Measurements from ENCODE around the gene TTK.

Gene TTK

GRCh38 chr6:80004173-80005072 is at the start of gene TTK:
TTK (plus strand) TSS chr6:80004649; CDS start chr6:80005844, 1,195 bp downstream.
- DNase-seq (ENCODE audit: low read depth in 2 of 2, low spot score in 1 of 2): peak; percentile 69 to 83

- no peak for DNase-seq (ENCODE audit: low read depth in 2 of 2, low spot score in 1 of 2)
These were observed 49.6 kb upstream of the TTK start for GRCh38 chr6:79954849-79955248.

GRCh38 chr6:79964607-79965081 is 39.8 kb upstream of the TTK start:
- DNase-seq (ENCODE audit: low read depth in 2 of 2, low spot score in 1 of 2): no peak

- no peak for DNase-seq (ENCODE audit: low read depth in 2 of 2, low spot score in 1 of 2)
These were observed 37.3 kb upstream of the TTK start for GRCh38 chr6:79967178-79967577.

GRCh38 chr6:79969784-79970183 is 34.7 kb upstream of the TTK start:
- DNase-seq (ENCODE audit: low read depth in 2 of 2, low spot score in 1 of 2): no peak

- no peak for DNase-seq (ENCODE audit: low read depth in 2 of 2, low spot score in 1 of 2)
These were observed 33.3 kb upstream of the TTK start for GRCh38 chr6:79971193-79971592.

- DNase-seq (ENCODE audit: low read depth in 2 of 2, low spot score in 1 of 2): no peak
These were observed 22.8 kb upstream of the TTK start for GRCh38 chr6:79981652-79982051.

- no peak for DNase-seq (ENCODE audit: low read depth in 2 of 2, low spot score in 1 of 2)
These were observed 20.2 kb upstream of the TTK start for GRCh38 chr6:79984261-79984660.

GRCh38 chr6:79985128-79985527 is 19.3 kb upstream of the TTK start:
- DNase-seq (ENCODE audit: low read depth in 2 of 2, low spot score in 1 of 2): no peak

GRCh38 chr6:79989641-79990040 is 14.8 kb upstream of the TTK start:
- DNase-seq (ENCODE audit: low read depth in 2 of 2, low spot score in 1 of 2): no peak

GRCh38 chr6:79993012-79993910 is 11.2 kb upstream of the TTK start:
- DNase-seq (ENCODE audit: low read depth in 2 of 2, low spot score in 1 of 2): no peak

GRCh38 chr6:79993911-79994309 is 10.5 kb upstream of the TTK start:
- no peak for DNase-seq (ENCODE audit: low read depth in 2 of 2, low spot score in 1 of 2)

- DNase-seq (ENCODE audit: low read depth in 2 of 2, low spot score in 1 of 2): no peak
These were observed 6.7 kb upstream of the TTK start for GRCh38 chr6:79997728-79998127.

GRCh38 chr6:80001337-80001736 is 3.1 kb upstream of the TTK start:
- DNase-seq (ENCODE audit: low read depth in 2 of 2, low spot score in 1 of 2): no peak

GRCh38 chr6:80003826-80004172 is 650 bp upstream of the TTK start:
- peak in 1 of 2 donors; percentile 5 for DNase-seq (ENCODE audit: low read depth in 2 of 2, low spot score in 1 of 2)

- DNase-seq (ENCODE audit: low read depth in 2 of 2, low spot score in 1 of 2): no peak
These were observed 957 bp downstream of the TTK start for GRCh38 chr6:80005406-80005805.

GRCh38 chr6:80006541-80006940 is 2.1 kb downstream of the TTK start:
- DNase-seq (ENCODE audit: low read depth in 2 of 2, low spot score in 1 of 2): no peak

- no peak for DNase-seq (ENCODE audit: low read depth in 2 of 2, low spot score in 1 of 2)
These were observed 5.1 kb downstream of the TTK start for GRCh38 chr6:80009531-80009930.

- DNase-seq (ENCODE audit: low read depth in 2 of 2, low spot score in 1 of 2): no peak
These were observed 5.8 kb downstream of the TTK start for GRCh38 chr6:80010288-80010687.

GRCh38 chr6:80015839-80016435 is 11.5 kb downstream of the TTK start:
- no peak for DNase-seq (ENCODE audit: low read depth in 2 of 2, low spot score in 1 of 2)

GRCh38 chr6:80020381-80021120 is 16.1 kb downstream of the TTK start:
- no peak for DNase-seq (ENCODE audit: low read depth in 2 of 2, low spot score in 1 of 2)

All from stimulated activated CD8-positive, alpha-beta memory T cell treated with anti-CD3 and anti-CD28 coated beads, Interleukin-4, amount 100 ng/mL, for 1 hour (primary cell).